ENCODE data around the gene NOD1.
"Not testable (repeated sequence)": the region's sequence is repeated elsewhere in the genome, so short reads cannot be mapped to it uniquely, and the experiment has no call there.

Gene NOD1

DNA sequence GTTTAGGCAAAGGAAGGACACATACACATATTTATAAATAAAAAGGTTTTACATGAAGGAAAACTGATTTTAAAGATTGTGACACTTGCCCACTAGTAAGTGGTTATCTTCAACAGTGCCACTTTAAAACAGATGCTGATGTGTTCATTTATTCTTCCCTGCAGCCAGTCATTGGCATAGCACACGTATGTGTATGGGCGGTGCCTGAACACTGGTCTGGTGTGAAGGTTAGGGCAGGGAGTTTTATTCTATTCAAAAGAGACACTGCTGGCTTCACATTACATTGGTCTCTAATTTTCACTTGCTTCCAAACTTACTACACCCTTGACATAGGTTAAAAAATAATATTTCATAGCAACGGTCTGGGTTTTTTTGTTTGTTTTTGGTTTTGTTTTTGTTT lies 57.9 kb downstream of the NOD1 start:
- ATAC-seq: no peak
- no peak for TF ChIP-seq PPARA (CRISPR knock-in tag; IDR thresholded peaks at IDR 0.05; ENCODE audit: borderline replicate concordance)
- TF ChIP-seq ISL1 (CRISPR knock-in tag; IDR thresholded peaks at IDR 0.05): no peak
- TF ChIP-seq RARB (CRISPR knock-in tag; IDR thresholded peaks at IDR 0.05): no peak
- no peak for TF ChIP-seq ZNF70 (CRISPR knock-in tag; IDR thresholded peaks at IDR 0.05)
- no peak for TF ChIP-seq SNAI2 (CRISPR knock-in tag; IDR thresholded peaks at IDR 0.05)
- TF ChIP-seq, protein P1, sequence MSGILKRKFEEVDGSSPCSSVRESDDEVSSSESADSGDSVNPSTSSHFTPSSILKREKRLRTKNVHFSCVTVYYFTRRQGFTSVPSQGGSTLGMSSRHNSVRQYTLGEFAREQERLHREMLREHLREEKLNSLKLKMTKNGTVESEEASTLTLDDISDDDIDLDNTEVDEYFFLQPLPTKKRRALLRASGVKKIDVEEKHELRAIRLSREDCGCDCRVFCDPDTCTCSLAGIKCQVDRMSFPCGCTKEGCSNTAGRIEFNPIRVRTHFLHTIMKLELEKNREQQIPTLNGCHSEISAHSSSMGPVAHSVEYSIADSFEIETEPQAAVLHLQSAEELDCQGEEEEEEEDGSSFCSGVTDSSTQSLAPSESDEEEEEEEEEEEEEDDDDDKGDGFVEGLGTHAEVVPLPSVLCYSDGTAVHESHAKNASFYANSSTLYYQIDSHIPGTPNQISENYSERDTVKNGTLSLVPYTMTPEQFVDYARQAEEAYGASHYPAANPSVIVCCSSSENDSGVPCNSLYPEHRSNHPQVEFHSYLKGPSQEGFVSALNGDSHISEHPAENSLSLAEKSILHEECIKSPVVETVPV (CRISPR knock-in tag; IDR thresholded peaks at IDR 0.05): no peak
- TF ChIP-seq PATZ1 (CRISPR knock-in tag; IDR thresholded peaks at IDR 0.05; ENCODE audit: borderline replicate concordance): no peak
- TF ChIP-seq ARNTL (CRISPR knock-in tag; IDR thresholded peaks at IDR 0.05; ENCODE audit: borderline replicate concordance, low read depth): no peak
- TF ChIP-seq OSR1 (CRISPR knock-in tag; IDR thresholded peaks at IDR 0.05): no peak
- TF ChIP-seq ZC3H10 (CRISPR knock-in tag; IDR thresholded peaks at IDR 0.05): no peak
- TF ChIP-seq TSHZ2 (CRISPR knock-in tag; IDR thresholded peaks at IDR 0.05): no peak
- no peak for TF ChIP-seq ESRRG (CRISPR knock-in tag; IDR thresholded peaks at IDR 0.05)
- no peak for TF ChIP-seq TOX (CRISPR knock-in tag; IDR thresholded peaks at IDR 0.05; ENCODE audit: borderline replicate concordance)

GRCh38 chr7:30420080-30420479 lies 58.5 kb downstream of the NOD1 start:
- not testable (repeated sequence) for ATAC-seq

GRCh38 chr7:30413864-30414263 lies 64.7 kb downstream of the NOD1 start:
- ATAC-seq: no peak
- TF ChIP-seq PATZ1 (CRISPR knock-in tag; IDR thresholded peaks at IDR 0.05; ENCODE audit: borderline replicate concordance) (no peak), TCF4 (CRISPR knock-in tag; IDR thresholded peaks at IDR 0.05; ENCODE audit: borderline replicate concordance) (no peak), GLIS3 (CRISPR knock-in tag; IDR thresholded peaks at IDR 0.05) (no peak), RARB (CRISPR knock-in tag; IDR thresholded peaks at IDR 0.05) (no peak), POU6F1 (CRISPR knock-in tag; IDR thresholded peaks at IDR 0.05; ENCODE audit: borderline replicate concordance, low read depth) (no peak)

DNA sequence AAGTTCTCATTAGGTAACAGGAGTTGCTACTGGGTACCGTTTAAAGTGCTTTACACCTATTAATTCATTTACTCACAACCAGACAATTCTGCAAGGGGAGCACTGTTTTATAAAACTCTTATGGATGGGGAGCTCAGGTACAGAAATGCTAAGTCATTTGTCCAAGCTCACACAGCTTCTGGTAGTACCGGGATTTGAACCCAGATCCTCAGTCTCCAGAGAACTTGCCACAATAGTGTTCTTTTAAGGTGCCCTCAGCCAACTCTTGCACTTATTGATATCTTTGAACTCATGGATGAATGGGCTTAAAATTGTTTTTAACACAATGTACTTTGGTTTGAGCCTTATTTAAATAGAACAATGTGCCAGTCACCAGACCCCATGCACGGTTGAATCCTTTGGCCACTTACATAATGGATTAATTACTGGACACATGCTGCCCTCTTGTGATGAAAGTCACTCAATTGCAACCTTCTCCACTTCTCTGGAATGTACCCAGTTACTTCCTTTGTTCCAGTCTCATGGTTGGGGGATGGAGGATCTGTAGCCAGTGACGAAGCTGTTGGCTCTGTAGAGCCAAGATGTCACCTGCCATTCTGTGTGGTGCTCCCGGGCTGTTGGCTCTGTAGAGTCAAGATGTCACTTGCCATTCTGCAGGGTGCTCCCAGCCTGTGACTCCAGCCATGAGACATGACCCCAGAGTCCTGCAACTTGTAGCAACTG lies 65.6 kb downstream of the NOD1 start:
- peak; percentile 99 for ATAC-seq
- TF ChIP-seq PATZ1 (CRISPR knock-in tag; IDR thresholded peaks at IDR 0.05; ENCODE audit: borderline replicate concordance): no peak
